ENCODE measurements around the gene EYA2. TPM values are rescaled to one million over a fixed set of nuclear protein-coding genes. Genes with fewer than 3 reads are reported as not detected.

Gene EYA2
- total and polyA plus RNA-seq, 4 donors, result 1.6 to 4.4 (median 2.1) TPM

DNA sequence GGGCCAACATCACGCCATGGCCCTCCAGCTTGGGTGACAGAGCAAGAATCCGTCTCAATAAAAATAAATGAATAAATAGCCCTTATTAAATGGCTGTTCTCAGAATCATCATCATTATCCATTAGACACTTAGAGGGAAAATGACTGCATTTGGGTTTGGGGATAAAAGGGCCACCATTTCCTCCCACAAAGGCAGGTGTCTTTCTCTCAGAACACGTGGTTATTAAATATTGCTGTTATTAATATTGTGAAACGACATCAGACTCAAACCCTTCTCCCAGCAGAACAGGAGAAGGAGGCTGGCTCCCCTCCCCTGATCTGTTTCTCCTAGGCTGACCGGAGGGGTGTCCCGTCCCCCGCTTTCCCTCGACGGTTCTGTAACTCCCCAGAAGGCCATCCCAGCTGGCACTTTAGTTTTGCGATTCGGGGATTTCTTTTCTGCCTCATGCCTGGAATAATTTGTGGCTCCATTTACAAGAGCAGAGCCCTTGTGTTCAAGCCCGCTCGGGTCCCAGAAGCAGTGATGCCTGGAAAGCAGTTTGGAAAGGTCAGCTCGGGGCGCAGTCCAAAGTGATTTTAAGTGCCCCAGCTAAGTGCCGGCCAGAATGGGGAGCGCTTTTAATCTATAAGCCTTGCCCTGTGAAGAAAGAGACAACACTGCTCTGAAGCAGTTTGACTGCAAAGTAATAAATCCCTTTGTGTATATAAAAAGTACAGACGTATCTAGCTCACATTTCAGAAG, 41.9 kb downstream of the EYA2 start:
- Histone ChIP-seq H3K4me3 (no peak overlapping the region), H3K9me3 (ENCODE audit: control insufficient read depth in 4 of 4, insufficient read depth in 3 of 4, low read length in 3 of 4) (peaks cover 0 to 2% (median 0%) of the 10 kb centered on the region in 4 donors), H3K36me3 (ENCODE audit: control insufficient read depth in 4 of 4, insufficient read depth in 4 of 4, low read length in 4 of 4) (no peaks in the 10 kb centered on the region), H3K27ac (ENCODE audit: low read depth in 1 of 2, low read length in 1 of 2) (no peak overlapping the region), H3K4me1 (ENCODE audit: control insufficient read depth in 5 of 5, insufficient read depth in 5 of 5, low read length in 5 of 5) (peaks cover 0 to 12% (median 0%) of the 10 kb centered on the region in 5 donors), H3K9ac (ENCODE audit: insufficient read depth in 1 of 2, low read length in 2 of 2) (no peak overlapping the region), H3K27me3 (ENCODE audit: control insufficient read depth in 3 of 3, insufficient read depth in 3 of 3, low read length in 2 of 3) (peaks cover 0 to 3% (median 0%) of the 10 kb centered on the region in 3 donors)
- DNase-seq (peak; percentile 35 to 56 (median 46)), ATAC-seq (ENCODE audit: insufficient read depth, low FRiP score) (no peak)
- TF ChIP-seq, protein P1, sequence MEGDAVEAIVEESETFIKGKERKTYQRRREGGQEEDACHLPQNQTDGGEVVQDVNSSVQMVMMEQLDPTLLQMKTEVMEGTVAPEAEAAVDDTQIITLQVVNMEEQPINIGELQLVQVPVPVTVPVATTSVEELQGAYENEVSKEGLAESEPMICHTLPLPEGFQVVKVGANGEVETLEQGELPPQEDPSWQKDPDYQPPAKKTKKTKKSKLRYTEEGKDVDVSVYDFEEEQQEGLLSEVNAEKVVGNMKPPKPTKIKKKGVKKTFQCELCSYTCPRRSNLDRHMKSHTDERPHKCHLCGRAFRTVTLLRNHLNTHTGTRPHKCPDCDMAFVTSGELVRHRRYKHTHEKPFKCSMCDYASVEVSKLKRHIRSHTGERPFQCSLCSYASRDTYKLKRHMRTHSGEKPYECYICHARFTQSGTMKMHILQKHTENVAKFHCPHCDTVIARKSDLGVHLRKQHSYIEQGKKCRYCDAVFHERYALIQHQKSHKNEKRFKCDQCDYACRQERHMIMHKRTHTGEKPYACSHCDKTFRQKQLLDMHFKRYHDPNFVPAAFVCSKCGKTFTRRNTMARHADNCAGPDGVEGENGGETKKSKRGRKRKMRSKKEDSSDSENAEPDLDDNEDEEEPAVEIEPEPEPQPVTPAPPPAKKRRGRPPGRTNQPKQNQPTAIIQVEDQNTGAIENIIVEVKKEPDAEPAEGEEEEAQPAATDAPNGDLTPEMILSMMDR (IDR thresholded peaks at IDR 0.05; ENCODE audit: control extremely low read depth, extremely low read depth), result no peak
- WGBS, 2 donors, result 66 to 79% methylated on average over 18 of the region's 18 CpGs

DNA sequence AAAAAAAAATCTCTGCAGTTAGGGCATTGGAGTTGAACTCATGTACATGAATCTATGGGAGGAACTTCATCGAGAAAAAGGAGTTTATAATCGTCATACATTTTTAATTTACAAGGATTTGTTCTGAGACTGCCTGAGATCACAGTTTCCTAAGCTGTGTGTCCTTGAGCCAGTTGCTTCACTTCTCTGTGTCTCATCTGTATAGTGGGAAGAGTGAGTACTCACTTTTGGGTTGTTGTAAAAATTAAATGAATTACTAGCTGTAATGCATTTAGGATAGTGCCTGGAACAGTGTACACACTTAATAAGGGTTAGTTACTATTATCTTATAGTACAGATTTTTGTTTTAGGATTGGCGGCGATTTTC, 42.5 kb downstream of the EYA2 start:
- Histone ChIP-seq H3K4me1 (ENCODE audit: control insufficient read depth in 5 of 5, insufficient read depth in 5 of 5, low read length in 5 of 5) (peaks cover 0 to 12% (median 0%) of the 10 kb centered on the region in 5 donors), H3K27me3 (ENCODE audit: control insufficient read depth in 3 of 3, insufficient read depth in 3 of 3, low read length in 2 of 3) (peaks cover 0 to under 1% (median 0%) of the 10 kb centered on the region in 3 donors), H3K27ac (ENCODE audit: low read depth in 1 of 2, low read length in 1 of 2) (no peak overlapping the region), H3K9ac (ENCODE audit: insufficient read depth in 1 of 2, low read length in 2 of 2) (no peak overlapping the region), H3K9me3 (ENCODE audit: control insufficient read depth in 4 of 4, insufficient read depth in 3 of 4, low read length in 3 of 4) (peaks cover 0 to 2% (median 0%) of the 10 kb centered on the region in 4 donors), H3K36me3 (ENCODE audit: control insufficient read depth in 4 of 4, insufficient read depth in 4 of 4, low read length in 4 of 4) (no peaks in the 10 kb centered on the region), H3K4me3 (no peak overlapping the region)
- DNase-seq (no peak), ATAC-seq (ENCODE audit: insufficient read depth, low FRiP score) (no peak)
- TF ChIP-seq, protein P1 (IDR thresholded peaks at IDR 0.05; ENCODE audit: control extremely low read depth, extremely low read depth), result no peak
- 79 to 88% methylated on average over 4 of the region's 4 CpGs for WGBS, 2 donors

DNA sequence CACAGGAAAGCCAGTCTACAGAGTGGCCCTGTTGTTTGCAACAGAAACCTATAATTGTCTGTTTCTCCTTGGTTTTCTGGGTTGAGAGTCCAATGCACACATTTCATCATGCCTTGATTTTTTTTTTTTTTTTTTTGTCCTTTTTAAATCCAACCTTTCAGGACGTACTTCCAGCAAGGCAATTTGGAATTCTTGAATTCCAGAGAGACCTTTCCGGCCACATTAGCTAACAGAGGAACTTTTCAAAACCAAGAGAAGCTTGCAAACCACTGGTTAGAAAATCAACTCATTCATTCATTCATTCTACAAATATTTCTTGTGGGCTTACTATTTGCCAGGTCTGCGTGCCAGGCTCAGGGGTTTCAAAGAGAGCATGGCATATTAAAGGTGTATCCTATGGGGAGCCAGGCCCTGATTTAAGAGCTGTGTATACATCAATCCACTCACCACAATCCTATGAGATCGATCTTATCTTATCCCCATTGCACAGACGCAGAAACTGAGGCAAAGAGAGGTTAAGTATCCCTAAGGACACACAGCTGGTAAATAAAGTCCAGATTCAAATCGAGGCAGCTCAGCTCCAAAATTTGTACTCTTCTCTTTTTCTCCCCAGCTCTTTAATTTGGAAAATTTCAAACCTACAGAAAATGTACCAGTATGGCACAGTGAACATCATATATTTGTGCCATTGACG, 43.0 kb downstream of the EYA2 start:
- ATAC-seq (ENCODE audit: insufficient read depth, low FRiP score) (no peak), DNase-seq (no peak)
- peaks cover 0 to 12% (median 0%) of the 10 kb centered on the region in 5 donors for H3K4me1 ChIP-seq (ENCODE audit: control insufficient read depth in 5 of 5, insufficient read depth in 5 of 5, low read length in 5 of 5)
- no peak overlapping the region for H3K4me3 ChIP-seq
- no peaks in the 10 kb centered on the region for H3K27me3 ChIP-seq (ENCODE audit: control insufficient read depth in 3 of 3, insufficient read depth in 3 of 3, low read length in 2 of 3)
- H3K9me3 ChIP-seq (ENCODE audit: control insufficient read depth in 4 of 4, insufficient read depth in 3 of 4, low read length in 3 of 4), result peaks cover 0 to 2% (median 0%) of the 10 kb centered on the region in 4 donors
- no peak overlapping the region for H3K27ac ChIP-seq (ENCODE audit: low read depth in 1 of 2, low read length in 1 of 2)
- TF ChIP-seq, protein P1 (IDR thresholded peaks at IDR 0.05; ENCODE audit: control extremely low read depth, extremely low read depth), result no peak
- 78 to 88% methylated on average over 7 of the region's 7 CpGs for WGBS, 2 donors
- H3K9ac ChIP-seq (ENCODE audit: insufficient read depth in 1 of 2, low read length in 2 of 2), result no peak overlapping the region
- H3K36me3 ChIP-seq (ENCODE audit: control insufficient read depth in 4 of 4, insufficient read depth in 4 of 4, low read length in 4 of 4), result no peaks in the 10 kb centered on the region
